HG03575 (cell line): ENCODE data around the gene E2F6.

Experiments used
- ATAC-seq: cut with Tn5 transposase; IDR thresholded peaks from one replicate; pipeline ENCODE4 v1.9.1; 2021; ENCODE audit not compliant: unreplicated experiment, insufficient number of reproducible peaks, low FRiP score; ENCODE audit errors: extremely low read depth

Gene E2F6

GRCh38 chr2:11495844-11496681 is 30.1 kb upstream of the E2F6 start:
- no peak for ATAC-seq

GRCh38 chr2:11494310-11494709 is 28.3 kb upstream of the E2F6 start:
- ATAC-seq, result no peak

GRCh38 chr2:11493282-11493681 is 27.3 kb upstream of the E2F6 start:
- ATAC-seq, result no peak

- ATAC-seq, result no peak
Measured at GRCh38 chr2:11492720-11493119, 26.8 kb upstream of the E2F6 start.

- no peak for ATAC-seq
Measured at GRCh38 chr2:11492244-11492643, 26.3 kb upstream of the E2F6 start.

GRCh38 chr2:11491348-11491933 is 25.5 kb upstream of the E2F6 start:
- no peak for ATAC-seq

GRCh38 chr2:11490194-11490593 is 24.2 kb upstream of the E2F6 start:
- ATAC-seq, result no peak

GRCh38 chr2:11488809-11489208 is 22.8 kb upstream of the E2F6 start:
- ATAC-seq, result no peak

- no peak for ATAC-seq
Measured at GRCh38 chr2:11483806-11484617, 18.1 kb upstream of the E2F6 start.

- ATAC-seq, result no peak
Measured at GRCh38 chr2:11482473-11483035, 16.6 kb upstream of the E2F6 start.

- ATAC-seq, result no peak
Measured at GRCh38 chr2:11481789-11482472, 16.0 kb upstream of the E2F6 start.

- no peak for ATAC-seq
Measured at GRCh38 chr2:11481426-11481788, 15.4 kb upstream of the E2F6 start.

GRCh38 chr2:11480859-11481258 is 14.9 kb upstream of the E2F6 start:
- ATAC-seq, result no peak

GRCh38 chr2:11480406-11480805 is 14.4 kb upstream of the E2F6 start:
- ATAC-seq, result no peak

- ATAC-seq, result no peak
Measured at GRCh38 chr2:11478899-11479605, 13.1 kb upstream of the E2F6 start.

GRCh38 chr2:11477994-11478393 is 12.0 kb upstream of the E2F6 start:
- no peak for ATAC-seq

- ATAC-seq, result no peak
Measured at GRCh38 chr2:11473659-11474433, 7.9 kb upstream of the E2F6 start.

GRCh38 chr2:11467749-11468148 is 1.8 kb upstream of the E2F6 start:
- no peak for ATAC-seq
